ENCODE measurements around the gene TOGARAM2.

DNA sequence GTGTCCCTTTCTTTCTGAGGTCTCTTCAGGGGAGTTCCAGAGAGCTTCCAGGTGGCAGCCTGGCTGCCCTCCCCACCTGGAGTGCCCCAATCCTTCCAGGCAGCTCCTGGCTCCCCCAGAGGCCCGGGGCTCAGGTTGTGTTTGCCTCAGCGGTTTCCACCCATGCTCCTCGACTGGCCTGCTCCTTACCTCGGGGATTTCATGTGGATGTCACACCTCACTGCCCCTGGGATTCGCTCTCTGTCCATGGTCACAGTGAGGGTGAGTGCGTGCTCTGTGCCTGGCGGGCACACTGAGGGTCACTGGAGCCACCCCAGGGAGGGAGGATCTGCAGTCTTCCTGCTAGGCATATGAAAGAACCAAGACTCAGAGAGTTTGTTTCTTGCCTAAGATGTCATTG, 2.1 kb upstream of the TOGARAM2 start:
- TF ChIP-seq, protein P1, sequence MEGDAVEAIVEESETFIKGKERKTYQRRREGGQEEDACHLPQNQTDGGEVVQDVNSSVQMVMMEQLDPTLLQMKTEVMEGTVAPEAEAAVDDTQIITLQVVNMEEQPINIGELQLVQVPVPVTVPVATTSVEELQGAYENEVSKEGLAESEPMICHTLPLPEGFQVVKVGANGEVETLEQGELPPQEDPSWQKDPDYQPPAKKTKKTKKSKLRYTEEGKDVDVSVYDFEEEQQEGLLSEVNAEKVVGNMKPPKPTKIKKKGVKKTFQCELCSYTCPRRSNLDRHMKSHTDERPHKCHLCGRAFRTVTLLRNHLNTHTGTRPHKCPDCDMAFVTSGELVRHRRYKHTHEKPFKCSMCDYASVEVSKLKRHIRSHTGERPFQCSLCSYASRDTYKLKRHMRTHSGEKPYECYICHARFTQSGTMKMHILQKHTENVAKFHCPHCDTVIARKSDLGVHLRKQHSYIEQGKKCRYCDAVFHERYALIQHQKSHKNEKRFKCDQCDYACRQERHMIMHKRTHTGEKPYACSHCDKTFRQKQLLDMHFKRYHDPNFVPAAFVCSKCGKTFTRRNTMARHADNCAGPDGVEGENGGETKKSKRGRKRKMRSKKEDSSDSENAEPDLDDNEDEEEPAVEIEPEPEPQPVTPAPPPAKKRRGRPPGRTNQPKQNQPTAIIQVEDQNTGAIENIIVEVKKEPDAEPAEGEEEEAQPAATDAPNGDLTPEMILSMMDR (IDR thresholded peaks at IDR 0.05): no peak
- TF ChIP-seq POLR2AphosphoS5 (IDR thresholded peaks at IDR 0.05): no peak
